MCF 10A (cell line): ENCODE data around the gene PTPRC. TPM values are rescaled to one million over a fixed set of nuclear protein-coding genes. Genes with fewer than 3 reads are reported as not detected.

Source experiments
- BruUV-seq: library from RNA; stranded (reverse); fragments of 400-500 nt; replicated peaks from 2 replicates; lab custom pipeline; 2021; lab: Mats Ljungman, UMichigan
- CTCF ChIA-PET: fragments of 300-600 bp; sonication (Branson Sonifier 250); formaldehyde crosslinking; extraction: SDS; loops from one replicate; lab custom pipeline; 2021; ENCODE audit warnings: antibody characterized with exemption, inconsistent platforms; lab: Yijun Ruan, JAX
- POLR2A ChIA-PET: fragments of 300-600, 350-650 bp; sonication (Branson Sonifier 250); formaldehyde crosslinking; extraction: SDS; loops from one replicate; lab custom pipeline; 2020; ENCODE audit warnings: antibody characterized with exemption, inconsistent platforms; lab: Yijun Ruan, JAX
- DNase-seq: peaks from one replicate; pipeline ENCODE4 v3.0.0-alpha.2; 2018; ENCODE audit not compliant: unreplicated experiment
- H3K27ac Mint-ChIP-seq: one replicate; pipeline ENCODE4 v1.8.0; 2022; ENCODE audit warnings: mild to moderate bottlenecking, low read depth, mixed read lengths; ENCODE audit not compliant: unreplicated experiment
- H3K27me3 Mint-ChIP-seq: one replicate; pipeline ENCODE4 v1.8.0; 2022; ENCODE audit warnings: mixed read lengths; ENCODE audit not compliant: insufficient read depth, unreplicated experiment
- H3K36me3 Mint-ChIP-seq: one replicate; pipeline ENCODE4 v1.8.0; 2022; ENCODE audit warnings: mild to moderate bottlenecking, moderate library complexity, mixed read lengths; ENCODE audit not compliant: insufficient read depth, unreplicated experiment
- H3K4me1 Mint-ChIP-seq: one replicate; pipeline ENCODE4 v1.8.0; 2022; ENCODE audit warnings: mixed read lengths; ENCODE audit not compliant: insufficient read depth, unreplicated experiment
- H3K4me3 Mint-ChIP-seq: one replicate; pipeline ENCODE4 v1.8.0; 2022; ENCODE audit warnings: mild to moderate bottlenecking, moderate library complexity, mixed read lengths; ENCODE audit not compliant: unreplicated experiment
- H3K9me3 Mint-ChIP-seq: one replicate; pipeline ENCODE4 v1.8.0; 2022; ENCODE audit warnings: mixed read lengths; ENCODE audit not compliant: unreplicated experiment
- intact Hi-C: fragments of 100-400 bp; cut with micrococcal nuclease; formaldehyde crosslinking; loops from 2 replicates; pipeline ENCODE4 v1.14.1; 2022
- total RNA-seq: library from RNA; stranded (reverse); gene quantifications from 2 replicates; pipeline ENCODE4 v1.2.3, GENCODE V29; 2022
- TF ChIP-seq, protein P1 (sequence below): fragments of 200-600 bp; IDR thresholded peaks from one replicate; pipeline ENCODE4 v1.8.0; 2022; ENCODE audit warnings: antibody characterized with exemption, mild to moderate bottlenecking; ENCODE audit not compliant: unreplicated experiment

Gene PTPRC
- total RNA-seq, 1 experiment from 2014 or later: not detected

DNA sequence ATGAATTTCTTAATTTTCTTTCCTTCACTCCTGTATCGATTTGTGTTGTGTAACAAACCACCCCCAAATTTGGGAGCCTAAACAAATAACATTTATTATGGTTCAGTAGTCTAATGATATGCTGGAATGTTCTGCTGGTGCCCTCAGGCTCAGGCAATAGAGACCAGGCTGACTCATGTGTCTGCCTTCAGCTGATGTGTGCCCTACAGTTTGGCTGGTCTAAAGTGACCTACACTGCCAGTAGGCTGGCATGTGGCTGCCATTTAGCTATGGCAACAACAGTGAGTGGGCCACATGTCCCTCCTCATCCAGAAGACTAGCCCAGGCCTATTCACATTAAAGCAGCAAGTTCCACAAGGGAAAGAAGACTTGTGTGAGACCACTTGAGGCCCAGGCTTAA is 115.8 kb downstream of the PTPRC start:
- Mint-ChIP-seq H3K9me3 (no peaks in the 10 kb centered on the region), H3K4me3 (no peak overlapping the region), H3K27ac (no peak overlapping the region), H3K27me3 (no peaks in the 10 kb centered on the region), H3K36me3 (no peaks in the 10 kb centered on the region), H3K4me1 (no peaks in the 10 kb centered on the region)
- BruUV-seq: no TSS peak
- intact Hi-C loops: loop anchor here (5.0 to 10.0 kb wide), 4 partner anchors 668 to 1758 kb away; no protein-coding TSS in a partner anchor
- CTCF ChIA-PET: interaction anchor here (0.5 to 3.3 kb wide), 6 partner anchors 9 to 786 kb away, joined by 3 to 11 read pairs (median 3); no protein-coding TSS in a partner anchor
- POLR2A ChIA-PET: no interaction called here
- DNase-seq: no peak
- TF ChIP-seq, protein P1, sequence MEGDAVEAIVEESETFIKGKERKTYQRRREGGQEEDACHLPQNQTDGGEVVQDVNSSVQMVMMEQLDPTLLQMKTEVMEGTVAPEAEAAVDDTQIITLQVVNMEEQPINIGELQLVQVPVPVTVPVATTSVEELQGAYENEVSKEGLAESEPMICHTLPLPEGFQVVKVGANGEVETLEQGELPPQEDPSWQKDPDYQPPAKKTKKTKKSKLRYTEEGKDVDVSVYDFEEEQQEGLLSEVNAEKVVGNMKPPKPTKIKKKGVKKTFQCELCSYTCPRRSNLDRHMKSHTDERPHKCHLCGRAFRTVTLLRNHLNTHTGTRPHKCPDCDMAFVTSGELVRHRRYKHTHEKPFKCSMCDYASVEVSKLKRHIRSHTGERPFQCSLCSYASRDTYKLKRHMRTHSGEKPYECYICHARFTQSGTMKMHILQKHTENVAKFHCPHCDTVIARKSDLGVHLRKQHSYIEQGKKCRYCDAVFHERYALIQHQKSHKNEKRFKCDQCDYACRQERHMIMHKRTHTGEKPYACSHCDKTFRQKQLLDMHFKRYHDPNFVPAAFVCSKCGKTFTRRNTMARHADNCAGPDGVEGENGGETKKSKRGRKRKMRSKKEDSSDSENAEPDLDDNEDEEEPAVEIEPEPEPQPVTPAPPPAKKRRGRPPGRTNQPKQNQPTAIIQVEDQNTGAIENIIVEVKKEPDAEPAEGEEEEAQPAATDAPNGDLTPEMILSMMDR: no peak

DNA sequence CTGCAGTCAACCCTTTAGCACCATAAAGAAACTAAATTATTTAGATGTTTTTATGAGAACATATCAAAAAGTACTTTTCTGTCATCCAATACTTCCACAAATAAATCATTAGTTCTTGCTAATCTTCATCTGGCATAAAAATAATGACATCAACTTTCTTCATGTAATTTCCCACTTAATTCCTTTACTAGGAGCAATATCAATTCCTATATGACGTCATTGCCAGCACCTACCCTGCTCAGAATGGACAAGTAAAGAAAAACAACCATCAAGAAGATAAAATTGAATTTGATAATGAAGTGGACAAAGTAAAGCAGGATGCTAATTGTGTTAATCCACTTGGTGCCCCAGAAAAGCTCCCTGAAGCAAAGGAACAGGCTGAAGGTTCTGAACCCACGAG is 116.9 kb downstream of the PTPRC start:
- TF ChIP-seq, protein P1: no peak
- intact Hi-C loops: loop anchor here (1.0 to 10.0 kb wide), 6 partner anchors 358 to 1757 kb away; no protein-coding TSS in a partner anchor
- H3K4me3 Mint-ChIP-seq: no peak overlapping the region
- no peaks in the 10 kb centered on the region for H3K9me3 Mint-ChIP-seq
- POLR2A ChIA-PET: interaction anchor here (0.7 kb wide), 1 partner anchor 15 kb away, joined by 3 read pairs; no protein-coding TSS in a partner anchor
- H3K4me1 Mint-ChIP-seq: no peaks in the 10 kb centered on the region
- H3K27me3 Mint-ChIP-seq: no peaks in the 10 kb centered on the region
- CTCF ChIA-PET: interaction anchor here (0.6 to 3.3 kb wide), 18 partner anchors 8 to 1758 kb away, joined by 3 to 21 read pairs (median 5); no protein-coding TSS in a partner anchor
- H3K27ac Mint-ChIP-seq: no peak overlapping the region
- no peak for DNase-seq
- no peaks in the 10 kb centered on the region for H3K36me3 Mint-ChIP-seq
- no TSS peak for BruUV-seq

DNA sequence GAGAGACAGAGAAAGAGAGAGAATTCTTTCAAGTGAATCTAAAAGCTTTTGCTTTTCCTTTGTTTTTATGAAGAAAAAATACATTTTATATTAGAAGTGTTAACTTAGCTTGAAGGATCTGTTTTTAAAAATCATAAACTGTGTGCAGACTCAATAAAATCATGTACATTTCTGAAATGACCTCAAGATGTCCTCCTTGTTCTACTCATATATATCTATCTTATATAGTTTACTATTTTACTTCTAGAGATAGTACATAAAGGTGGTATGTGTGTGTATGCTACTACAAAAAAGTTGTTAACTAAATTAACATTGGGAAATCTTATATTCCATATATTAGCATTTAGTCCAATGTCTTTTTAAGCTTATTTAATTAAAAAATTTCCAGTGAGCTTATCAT is 117.6 kb downstream of the PTPRC start:
- peak; percentile 45 for DNase-seq
- CTCF ChIA-PET: interaction anchor here (0.6 to 3.3 kb wide), 18 partner anchors 9 to 1757 kb away, joined by 3 to 21 read pairs (median 5); no protein-coding TSS in a partner anchor
- TF ChIP-seq, protein P1: peak; percentile 50
- Mint-ChIP-seq H3K4me3 (no peak overlapping the region), H3K9me3 (no peaks in the 10 kb centered on the region), H3K36me3 (no peaks in the 10 kb centered on the region), H3K27me3 (no peaks in the 10 kb centered on the region), H3K27ac (no peak overlapping the region), H3K4me1 (no peaks in the 10 kb centered on the region)
- intact Hi-C loops: loop anchor here (1.0 to 10.0 kb wide), 6 partner anchors 357 to 1756 kb away; no protein-coding TSS in a partner anchor
- POLR2A ChIA-PET: interaction anchor here (0.5 to 0.9 kb wide), 3 partner anchors 14 to 283 kb away, joined by 3 read pairs; no protein-coding TSS in a partner anchor
- no TSS peak for BruUV-seq

DNA sequence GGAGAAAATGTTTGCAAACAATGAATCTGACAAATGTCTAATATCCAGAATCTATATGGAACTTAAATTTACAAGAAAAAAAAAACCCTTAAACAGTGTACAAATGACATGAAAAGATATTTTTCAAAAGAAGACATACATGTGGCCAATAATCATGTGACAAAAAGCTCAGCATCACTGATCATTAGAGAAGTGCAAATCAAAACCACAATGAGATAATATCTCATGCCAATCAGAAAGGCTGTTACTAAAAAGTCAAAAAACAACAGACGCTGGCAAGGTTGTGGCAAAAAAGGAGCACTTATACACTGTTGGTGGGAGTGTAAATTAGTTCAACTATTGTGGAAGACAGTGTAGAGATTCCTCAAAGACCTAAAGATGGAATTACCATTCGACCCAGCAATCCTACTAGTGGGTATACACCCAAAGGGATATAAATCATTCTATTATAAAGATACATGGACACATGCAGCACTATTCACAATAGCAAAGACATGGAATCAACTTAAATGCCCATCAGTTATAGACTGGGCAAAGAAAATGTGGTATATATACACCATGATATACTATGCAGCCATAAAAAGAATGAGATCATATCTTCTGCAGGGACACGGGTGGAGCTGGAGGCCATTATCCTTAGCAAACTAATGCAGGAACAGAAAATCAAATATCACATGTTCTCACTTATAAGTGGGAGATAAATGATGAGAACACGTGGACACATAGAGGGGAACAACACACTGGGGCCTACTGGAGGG is 123.2 kb downstream of the PTPRC start:
- CTCF ChIA-PET: interaction anchor here (0.6 to 1.8 kb wide), 4 partner anchors 155 to 505 kb away, joined by 3 to 6 read pairs (median 3); no protein-coding TSS in a partner anchor
- POLR2A ChIA-PET: interaction anchor here (0.7 kb wide), 1 partner anchor 722 kb away, joined by 4 read pairs; no protein-coding TSS in a partner anchor
- intact Hi-C loops: no loop called here
- BruUV-seq: no TSS peak
- H3K9me3 Mint-ChIP-seq: no peaks in the 10 kb centered on the region
- no peak overlapping the region for H3K4me3 Mint-ChIP-seq
- H3K4me1 Mint-ChIP-seq: peaks cover 5% of the 10 kb centered on the region
- no peak overlapping the region for H3K27ac Mint-ChIP-seq
- no peaks in the 10 kb centered on the region for H3K27me3 Mint-ChIP-seq
- H3K36me3 Mint-ChIP-seq: no peaks in the 10 kb centered on the region
- TF ChIP-seq, protein P1: no peak
- DNase-seq: no peak
